CD4-positive, alpha-beta T cell treated with Interferon gamma for 1 hour (primary cell): Measurements from ENCODE around the gene ZNF516.
A peak's percentile ranks its signal among the peaks of the same experiment; 100 is the strongest.

Experiments used
- DNase-seq: peaks from one replicate; pipeline ENCODE4 v3.0.0-alpha.2; 2020

ZNF516 gene

GRCh38 chr18:76412818-76413565, 82.0 kb downstream of the ZNF516 start:
- DNase-seq, result no peak

- DNase-seq, result no peak
These were observed 82.8 kb downstream of the ZNF516 start for GRCh38 chr18:76412010-76412817.

DNA sequence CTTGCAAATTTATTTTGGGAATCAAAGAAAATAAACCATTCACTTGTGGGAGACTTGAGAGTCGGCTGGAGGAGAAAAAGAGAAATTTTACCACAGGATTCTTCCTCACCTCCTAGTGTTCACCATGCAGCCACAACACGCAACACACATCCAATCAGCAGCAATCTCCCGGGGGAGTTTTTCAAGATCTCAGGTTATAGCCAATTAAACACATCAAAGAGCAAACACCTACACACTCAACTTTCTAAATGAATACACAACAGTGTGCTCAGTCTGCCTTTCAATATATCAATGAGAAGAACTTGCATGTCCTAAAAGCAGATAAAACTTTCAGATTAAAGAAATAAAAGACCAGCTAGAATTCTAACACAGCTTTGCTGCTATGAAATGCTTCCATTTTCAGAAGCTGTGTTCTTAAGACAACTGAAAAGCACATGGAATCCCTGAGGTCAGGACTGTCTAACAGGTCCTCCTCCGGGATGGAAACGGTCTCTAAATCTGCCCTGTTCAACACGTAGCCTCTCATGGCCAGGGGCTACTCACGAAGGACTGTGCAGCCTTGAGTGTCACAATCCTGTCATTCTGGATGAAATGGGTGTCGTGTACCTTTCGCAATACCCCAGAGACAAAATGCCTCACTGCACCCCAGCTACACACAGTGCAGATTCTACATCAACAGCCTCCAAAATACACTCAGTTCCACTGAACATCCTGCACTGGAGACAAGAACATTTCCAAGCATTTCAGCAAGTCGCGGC, 84.2 kb downstream of the ZNF516 start:
- no peak for DNase-seq

DNA sequence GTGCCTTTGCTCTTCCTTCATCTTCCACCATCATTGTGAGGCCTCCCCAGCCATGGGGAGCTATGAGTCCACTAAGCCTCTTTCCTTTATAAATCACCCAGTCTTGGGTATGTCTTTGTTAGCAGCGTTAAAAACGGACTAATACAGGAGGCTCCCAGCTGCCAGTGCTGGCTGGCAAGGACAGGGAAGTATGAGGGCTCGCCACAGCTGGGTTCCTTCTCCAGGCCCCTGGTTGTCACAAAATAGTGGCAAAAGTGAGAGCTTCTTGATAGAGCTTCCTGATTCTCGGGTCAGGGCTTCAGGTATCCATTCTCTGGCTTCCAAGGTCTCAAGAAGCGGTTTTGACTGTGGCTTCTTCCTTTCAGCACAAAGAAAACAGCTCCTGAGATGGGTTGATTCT, 85.0 kb downstream of the ZNF516 start:
- DNase-seq, result no peak

DNA sequence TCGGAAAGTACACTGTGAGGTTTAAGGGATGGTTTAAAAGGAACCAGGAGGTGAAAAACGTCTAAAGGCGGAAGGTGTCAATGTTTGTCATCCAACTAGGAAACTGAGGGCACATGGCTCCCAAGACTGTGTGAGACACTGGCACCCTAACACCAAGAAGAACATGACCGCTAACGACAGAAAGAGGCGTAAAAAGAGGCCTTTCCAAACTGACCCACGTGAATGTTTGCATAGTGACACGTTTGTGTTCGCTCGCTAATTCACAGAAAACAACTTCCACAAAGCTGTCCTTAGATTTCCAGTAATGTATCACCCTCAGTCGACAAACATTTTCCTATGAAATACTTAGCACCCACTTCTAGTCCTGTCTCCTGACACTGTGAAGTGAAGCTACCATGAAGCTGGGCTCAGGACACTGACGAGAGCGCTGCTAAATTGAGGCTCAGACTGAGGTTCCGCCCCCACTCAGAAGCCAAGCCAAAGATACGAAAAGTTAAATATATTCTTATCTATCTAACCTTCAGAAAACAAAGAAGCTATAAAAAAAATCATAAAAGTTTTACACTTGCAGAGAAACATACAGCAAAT, 86.5 kb downstream of the ZNF516 start:
- DNase-seq, result no peak

DNA sequence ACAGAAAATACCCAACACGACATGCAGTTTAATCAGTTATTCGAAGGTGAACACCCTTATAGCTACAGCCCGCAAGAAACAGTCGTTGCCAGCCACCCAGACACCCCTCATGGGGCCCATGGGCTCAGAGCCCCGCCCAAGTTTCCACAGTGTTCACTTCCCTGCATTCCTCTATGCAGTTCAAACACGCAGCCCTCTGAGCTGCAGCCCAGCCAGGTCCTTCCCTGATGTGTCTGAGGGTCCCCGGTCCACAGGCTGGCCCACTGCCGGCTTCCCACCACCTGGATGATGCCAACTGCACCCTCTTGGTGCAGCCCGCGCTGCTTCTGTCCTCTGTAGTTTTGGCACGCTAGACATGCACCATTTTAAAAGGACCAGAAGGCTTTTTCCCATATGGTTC, 87.4 kb downstream of the ZNF516 start:
- DNase-seq, result no peak

GRCh38 chr18:76406791-76407190, 88.3 kb downstream of the ZNF516 start:
- no peak for DNase-seq

DNA sequence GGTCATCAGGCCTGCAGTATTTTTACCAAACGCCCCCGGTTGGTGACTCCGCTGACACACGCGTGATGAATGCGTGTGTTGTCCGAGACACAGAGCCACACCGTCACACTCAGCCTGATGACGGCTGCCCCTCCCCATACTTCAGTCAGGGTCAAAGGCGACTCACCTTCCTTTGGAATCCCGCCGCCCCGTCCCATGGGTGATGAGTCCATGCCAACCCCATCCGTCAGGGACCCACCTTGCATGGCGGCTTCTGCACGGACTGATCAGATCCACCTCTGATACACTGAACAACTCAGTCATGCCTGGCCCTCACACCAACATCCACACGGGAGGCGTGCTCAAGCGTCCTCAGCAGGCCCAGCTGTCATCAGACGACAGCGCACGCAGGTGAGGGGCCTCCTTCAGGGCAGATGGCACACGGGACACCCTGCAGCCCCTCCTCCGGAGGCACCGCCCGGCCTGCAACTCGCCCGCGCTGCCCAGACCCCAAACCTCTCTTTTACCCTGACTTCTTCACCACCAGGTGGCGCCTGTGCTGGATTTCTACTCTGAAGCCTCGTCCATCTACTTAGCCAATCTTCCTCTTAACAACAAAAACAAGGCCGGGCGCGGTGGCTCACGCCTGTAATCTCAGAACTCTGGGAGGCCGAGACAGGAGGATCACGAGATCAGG, 89.2 kb downstream of the ZNF516 start:
- DNase-seq, result no peak

GRCh38 chr18:76405280-76405679, 89.8 kb downstream of the ZNF516 start:
- no peak for DNase-seq

GRCh38 chr18:76404345-76404831, 90.7 kb downstream of the ZNF516 start:
- DNase-seq, result no peak

- no peak for DNase-seq
These were observed 92.7 kb downstream of the ZNF516 start for GRCh38 chr18:76402026-76402990.

DNA sequence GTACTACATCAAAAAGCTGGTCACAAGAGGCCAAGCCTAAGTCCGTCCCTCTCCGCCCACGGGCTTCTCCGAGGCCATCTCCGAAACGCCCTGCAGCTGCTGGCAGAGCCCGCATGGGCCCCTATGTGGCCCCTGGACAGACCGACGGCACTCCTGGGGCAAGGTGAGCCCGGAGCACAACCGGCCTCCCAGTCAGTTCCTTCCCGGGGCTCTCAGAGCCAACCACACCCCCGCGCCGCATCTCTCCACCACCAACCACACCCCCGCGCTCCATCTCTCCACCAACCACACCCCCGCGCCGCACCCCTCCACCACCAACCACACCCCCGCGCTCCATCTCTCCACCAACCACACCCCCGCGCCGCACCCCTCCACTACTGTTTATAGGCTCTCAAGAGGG, 93.5 kb downstream of the ZNF516 start:
- DNase-seq, result no peak

DNA sequence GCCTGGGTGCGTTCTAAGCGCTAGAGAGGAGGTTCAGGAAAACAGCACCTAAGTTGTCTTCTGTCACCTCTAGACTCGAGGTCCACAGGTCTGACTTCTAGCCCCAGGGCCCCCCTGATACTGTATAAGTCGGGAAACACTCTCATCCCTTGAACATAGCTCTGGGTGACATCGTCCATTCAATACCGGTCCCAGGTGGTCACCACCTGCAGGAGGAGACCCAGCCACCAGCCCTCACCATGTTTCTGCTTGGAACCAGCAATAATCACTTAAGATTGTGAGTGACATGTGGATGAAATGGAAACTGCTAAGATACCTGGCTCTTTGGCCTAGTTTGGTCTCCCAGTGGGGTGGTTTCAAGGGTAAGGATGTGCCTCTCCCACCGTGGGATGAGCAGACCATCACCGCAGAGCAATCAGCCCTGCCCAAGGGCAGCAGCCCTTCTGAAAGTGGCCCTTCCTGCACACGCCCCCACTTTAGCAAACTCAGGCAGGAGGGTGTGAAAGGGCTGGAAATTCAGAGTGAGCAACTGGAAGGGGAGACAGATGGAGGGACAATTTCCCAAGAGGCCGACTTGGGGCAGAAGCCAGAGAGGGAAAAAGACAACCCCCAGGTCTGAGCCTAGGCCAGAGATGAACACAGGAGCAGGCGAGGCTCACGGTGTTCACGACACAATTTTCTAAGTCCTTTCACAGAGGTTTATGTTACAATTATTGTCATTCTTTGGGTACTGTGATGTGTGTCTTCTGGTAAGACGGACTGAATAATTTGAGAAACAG, 95.2 kb downstream of the ZNF516 start:
- no peak for DNase-seq

GRCh38 chr18:76398896-76399612, 96.0 kb downstream of the ZNF516 start:
- peak; percentile 68 for DNase-seq

DNA sequence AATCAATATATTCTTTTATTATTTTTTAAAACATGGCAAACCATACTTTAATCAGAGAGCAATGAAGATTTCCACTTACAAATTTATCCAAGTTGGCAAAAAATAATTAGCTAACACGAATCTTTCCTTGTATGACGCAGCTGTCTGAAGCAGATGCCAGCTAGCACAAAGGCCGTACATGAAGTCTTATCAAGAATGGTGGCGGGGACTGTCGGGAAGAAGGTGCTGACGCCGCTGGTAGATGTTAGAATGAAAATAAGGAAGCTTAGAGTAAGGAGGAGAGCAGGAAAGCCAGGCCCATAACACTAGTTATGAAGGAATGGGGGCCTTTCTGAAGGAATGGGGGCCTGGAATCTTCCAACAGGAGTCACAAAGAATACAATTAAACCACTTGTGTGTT, 96.7 kb downstream of the ZNF516 start:
- no peak for DNase-seq

DNA sequence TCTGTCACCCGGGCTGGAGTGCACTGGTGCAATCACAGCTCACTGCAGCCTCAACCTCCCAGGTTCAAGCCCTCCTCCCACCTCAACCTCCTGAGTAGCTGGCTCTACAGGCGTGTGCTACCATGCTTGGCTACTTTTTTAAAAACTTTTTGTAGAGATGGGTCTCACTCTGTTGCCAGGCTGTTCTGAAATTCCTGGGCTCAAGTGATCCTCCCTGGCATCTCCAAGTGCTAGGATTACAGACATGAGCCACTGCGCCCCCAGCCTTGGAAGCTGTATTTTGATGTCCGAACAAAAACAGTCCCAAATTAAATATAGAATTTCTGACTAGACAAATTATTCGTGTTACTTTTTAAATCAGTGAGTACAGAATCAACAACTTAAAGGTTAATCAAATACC, 97.4 kb downstream of the ZNF516 start:
- DNase-seq, result no peak

GRCh38 chr18:76396792-76397191, 98.2 kb downstream of the ZNF516 start:
- no peak for DNase-seq

DNA sequence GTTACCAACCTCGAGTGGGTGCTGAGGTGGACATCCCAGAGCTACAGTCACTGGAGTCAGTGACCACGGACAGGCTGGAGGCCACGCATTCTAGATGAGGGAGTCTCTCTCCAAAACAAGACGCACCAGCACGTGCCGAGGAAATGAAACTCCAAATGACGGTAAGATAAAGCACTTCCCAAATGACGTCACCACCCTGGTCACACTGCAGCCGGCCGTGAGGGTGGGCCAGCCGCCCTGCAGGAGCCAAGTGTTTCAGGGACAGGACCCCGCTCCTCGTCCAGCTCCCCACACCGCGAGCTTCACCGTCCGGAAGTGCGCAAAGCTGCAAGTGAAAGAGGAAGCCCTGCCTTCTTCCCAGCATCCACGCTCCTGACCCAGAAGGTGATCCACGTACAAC, 99.4 kb downstream of the ZNF516 start:
- DNase-seq, result peak; percentile 30

GRCh38 chr18:76394780-76395476, 100.1 kb downstream of the ZNF516 start:
- no peak for DNase-seq
